AG04449 (cell line): ENCODE data around the gene SPATA31D4.

ENCODE experiments used
- CTCF ChIA-PET: fragments of 350-600 bp; formaldehyde crosslinking; extraction: SDS; loops from one replicate; lab custom pipeline; 2021; ENCODE audit warnings: antibody characterized with exemption; lab: Yijun Ruan, JAX
- POLR2A ChIA-PET: fragments of 400-600, 350-600 bp; formaldehyde crosslinking; extraction: SDS; loops from one replicate; lab custom pipeline; 2020; ENCODE audit warnings: antibody characterized with exemption, inconsistent platforms; lab: Yijun Ruan, JAX
- DNase-seq: peaks from one replicate; pipeline ENCODE4 v3.0.0-alpha.2; 2010; ENCODE audit warnings: low read depth, low spot score
- H3K4me3 ChIP-seq: 2 replicates; pipeline ENCODE4 v1.5.1; 2011; ENCODE audit warnings: low read depth, mild to moderate bottlenecking, control low read depth, low read length
- TF ChIP-seq, protein P1 (sequence below): IDR thresholded peaks from one replicate; pipeline ENCODE4 v1.5.1; 2011; ENCODE audit warnings: mild to moderate bottlenecking, moderate library complexity, low read length, control low read depth, inconsistent platforms; ENCODE audit not compliant: insufficient read depth; ENCODE audit errors: missing control alignments

Gene SPATA31D4

DNA sequence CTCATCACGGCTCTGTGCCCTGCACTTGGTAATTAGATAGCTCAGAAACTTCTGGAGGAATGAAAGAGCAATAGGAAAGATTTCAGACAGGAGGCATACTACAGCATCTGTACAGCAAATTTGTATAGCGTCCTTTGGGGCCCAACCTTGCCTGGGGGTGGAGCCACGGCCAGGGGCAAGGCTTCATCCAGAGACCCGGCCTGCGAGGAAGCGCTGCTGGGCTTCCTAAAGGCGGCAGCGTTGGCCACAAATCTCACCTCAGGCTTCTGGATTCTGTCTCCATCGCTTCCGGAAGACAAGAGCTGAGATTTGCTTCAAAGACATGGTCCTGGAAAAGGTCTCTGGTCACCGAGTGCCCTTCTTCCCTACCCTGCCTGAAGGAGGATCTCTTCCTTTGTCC lies 48.1 kb downstream of the SPATA31D4 start:
- TF ChIP-seq, protein P1, sequence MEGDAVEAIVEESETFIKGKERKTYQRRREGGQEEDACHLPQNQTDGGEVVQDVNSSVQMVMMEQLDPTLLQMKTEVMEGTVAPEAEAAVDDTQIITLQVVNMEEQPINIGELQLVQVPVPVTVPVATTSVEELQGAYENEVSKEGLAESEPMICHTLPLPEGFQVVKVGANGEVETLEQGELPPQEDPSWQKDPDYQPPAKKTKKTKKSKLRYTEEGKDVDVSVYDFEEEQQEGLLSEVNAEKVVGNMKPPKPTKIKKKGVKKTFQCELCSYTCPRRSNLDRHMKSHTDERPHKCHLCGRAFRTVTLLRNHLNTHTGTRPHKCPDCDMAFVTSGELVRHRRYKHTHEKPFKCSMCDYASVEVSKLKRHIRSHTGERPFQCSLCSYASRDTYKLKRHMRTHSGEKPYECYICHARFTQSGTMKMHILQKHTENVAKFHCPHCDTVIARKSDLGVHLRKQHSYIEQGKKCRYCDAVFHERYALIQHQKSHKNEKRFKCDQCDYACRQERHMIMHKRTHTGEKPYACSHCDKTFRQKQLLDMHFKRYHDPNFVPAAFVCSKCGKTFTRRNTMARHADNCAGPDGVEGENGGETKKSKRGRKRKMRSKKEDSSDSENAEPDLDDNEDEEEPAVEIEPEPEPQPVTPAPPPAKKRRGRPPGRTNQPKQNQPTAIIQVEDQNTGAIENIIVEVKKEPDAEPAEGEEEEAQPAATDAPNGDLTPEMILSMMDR, result no peak
- no peak overlapping the region for H3K4me3 ChIP-seq
- POLR2A ChIA-PET, result no interaction called here
- DNase-seq, result no peak
- CTCF ChIA-PET, result no interaction called here

DNA sequence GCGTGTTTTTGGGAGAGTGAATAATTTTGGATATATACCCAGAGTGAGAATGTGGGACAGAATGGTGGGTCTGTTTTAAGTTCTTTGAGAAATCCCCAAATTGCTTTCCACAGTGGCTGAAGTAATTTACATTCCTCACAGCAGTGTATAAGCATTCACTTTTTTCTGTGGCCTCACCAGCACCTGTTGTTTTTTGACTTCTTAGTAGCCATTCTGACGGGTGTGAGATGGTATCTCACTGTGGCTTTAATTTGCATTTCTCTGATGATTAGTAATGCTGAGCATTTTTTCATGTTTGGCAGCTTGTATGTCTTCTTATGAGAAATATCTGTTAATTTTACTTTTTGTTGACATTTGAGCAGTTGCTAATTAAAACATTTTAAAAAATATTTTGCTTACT lies 51.0 kb downstream of the SPATA31D4 start:
- TF ChIP-seq, protein P1, result no peak
- H3K4me3 ChIP-seq, result no peak overlapping the region
- CTCF ChIA-PET, result interaction anchor here (0.8 kb wide), 1 partner anchor 17 kb away, joined by 3 read pairs; no protein-coding TSS in a partner anchor
- POLR2A ChIA-PET, result no interaction called here
- no peak for DNase-seq

DNA sequence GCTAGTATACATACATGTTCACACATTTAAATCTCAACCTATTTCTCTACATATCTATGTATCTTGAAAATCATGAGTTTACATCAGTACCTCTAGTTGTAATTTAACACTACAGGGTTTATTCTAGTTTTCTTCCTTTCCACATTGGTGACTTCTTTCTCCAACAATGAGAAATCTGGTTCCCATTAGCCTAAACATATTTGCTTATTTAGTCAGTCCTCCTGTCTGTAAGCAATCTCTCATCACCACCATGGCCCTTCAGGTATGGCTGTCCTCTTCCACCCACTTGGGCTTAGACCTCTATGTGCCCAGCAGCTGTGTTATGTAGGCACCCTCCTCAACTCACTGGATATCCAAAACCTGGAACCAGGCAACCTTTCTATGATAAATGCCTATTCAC lies 52.3 kb downstream of the SPATA31D4 start:
- no peak for DNase-seq
- no peak overlapping the region for H3K4me3 ChIP-seq
- CTCF ChIA-PET, result no interaction called here
- POLR2A ChIA-PET, result no interaction called here
- TF ChIP-seq, protein P1, result no peak

DNA sequence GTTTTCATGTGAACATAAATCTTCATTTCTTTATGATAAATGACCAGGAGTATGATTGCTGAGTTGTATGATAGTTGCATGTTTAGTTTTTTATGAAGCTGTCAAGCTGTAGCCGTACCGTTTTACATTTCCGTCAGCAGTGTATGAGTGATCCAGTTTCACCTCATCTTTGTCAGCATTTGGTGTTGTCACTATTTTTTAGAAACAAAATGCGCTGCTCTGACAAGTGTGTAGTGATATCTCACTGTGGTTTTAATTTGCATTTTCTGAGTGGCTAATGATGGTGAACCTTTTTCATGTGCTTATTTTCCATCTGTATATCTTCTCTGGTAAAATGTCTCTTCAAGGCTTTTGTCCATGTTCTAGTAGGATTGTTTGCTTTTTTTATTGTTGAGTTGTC lies 53.7 kb downstream of the SPATA31D4 start:
- no peak overlapping the region for H3K4me3 ChIP-seq
- DNase-seq, result no peak
- TF ChIP-seq, protein P1, result no peak
- ChIA-PET CTCF (no interaction called here), POLR2A (no interaction called here)
